HCT116 (cell line): Measurements from ENCODE around the gene TUBA4B.

Experiments used
- CTCF ChIP-seq, 3 experiments: fragments of 200-600 bp in 1 of 3; sonication (generic) in 1 of 3; IDR thresholded peaks in 2 of 3; conservative IDR thresholded peaks in 1 of 3; 2 replicates each; pipeline ENCODE4 v1.5.1; 2012 to 2017; ENCODE audit warnings: low read depth in 2 of 3, low read length in 2 of 3, antibody characterized with exemption in 1 of 3, borderline replicate concordance in 1 of 3, control low read depth in 1 of 3, mild to moderate bottlenecking in 1 of 3, mixed read lengths in 1 of 3, mixed run types in 1 of 3, moderate library complexity in 1 of 3; ENCODE audit not compliant: insufficient read depth in 1 of 3
- JUND ChIP-seq: IDR thresholded peaks from 2 replicates; pipeline ENCODE4 v1.6.1; 2012
- POLR2A ChIP-seq: IDR thresholded peaks from 2 replicates; pipeline ENCODE4 v1.7.0; 2011; ENCODE audit warnings: borderline replicate concordance; ENCODE audit not compliant: insufficient read depth, insufficient read length; ENCODE audit errors: extremely low read depth
- POLR2AphosphoS5 ChIP-seq: IDR thresholded peaks from 2 replicates; pipeline ENCODE4 v1.6.1; 2011; ENCODE audit warnings: mild to moderate bottlenecking, low read depth, low read length, moderate library complexity
- YY1 ChIP-seq: IDR thresholded peaks from 2 replicates; pipeline ENCODE4 v1.6.1; 2011; ENCODE audit warnings: low read length, low read depth, moderate library complexity, mild to moderate bottlenecking; ENCODE audit not compliant: insufficient replicate concordance; ENCODE audit errors: extremely low read depth

- TF ChIP-seq CTCF (IDR thresholded peaks at IDR 0.05 in 2 of 3, conservative IDR thresholded peaks at IDR 0.05 in 1 of 3; ENCODE audit: borderline replicate concordance in 1 of 3, insufficient read depth in 1 of 3, low read depth in 2 of 3, low read length in 2 of 3), result no peak
- TF ChIP-seq YY1, result no peak
- TF ChIP-seq POLR2A, result no peak
- no peak for TF ChIP-seq JUND
- no peak for TF ChIP-seq POLR2AphosphoS5
Observed at GRCh38 chr2:219291394-219291793, 38.4 kb downstream of the TUBA4B start.
